M059J (cell line): ENCODE results near the gene TBC1D14. TPM values are rescaled to one million over a fixed set of nuclear protein-coding genes. Genes with fewer than 3 reads are reported as not detected.

ENCODE experiments used
- DNase-seq: peaks from one replicate; pipeline ENCODE4 v3.0.0-alpha.2; 2012; ENCODE audit warnings: low read depth
- total RNA-seq: library from RNA; depleted of rRNA; stranded (reverse); fragments of >200 nt; shearing (Covaris generic); gene quantifications from 2 replicates; pipeline ENCODE4 v1.2.3, GENCODE V29; 2014

Gene TBC1D14
- total RNA-seq, 1 experiment from 2014 or later, result 22.4 TPM

DNA sequence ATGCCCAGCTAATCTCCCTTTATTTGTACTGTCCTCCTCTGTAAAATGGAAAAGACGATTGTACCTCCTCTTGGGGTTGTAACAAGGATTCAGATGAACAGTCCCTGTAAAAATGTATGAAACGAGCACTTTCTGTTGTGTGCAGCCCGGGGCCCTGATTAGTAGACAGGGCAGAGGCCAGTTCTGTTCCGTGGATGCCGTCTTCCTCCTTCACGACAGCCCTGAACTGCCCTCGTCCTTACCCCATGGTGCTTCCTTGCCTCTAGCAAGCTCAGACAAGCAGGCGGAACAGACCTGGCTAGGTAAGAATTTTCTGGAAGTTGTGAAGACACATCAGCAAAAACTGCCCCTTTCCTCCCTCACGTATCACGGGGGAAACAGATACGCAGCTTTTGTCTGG is 111.2 kb downstream of the TBC1D14 start:
- no peak for DNase-seq

DNA sequence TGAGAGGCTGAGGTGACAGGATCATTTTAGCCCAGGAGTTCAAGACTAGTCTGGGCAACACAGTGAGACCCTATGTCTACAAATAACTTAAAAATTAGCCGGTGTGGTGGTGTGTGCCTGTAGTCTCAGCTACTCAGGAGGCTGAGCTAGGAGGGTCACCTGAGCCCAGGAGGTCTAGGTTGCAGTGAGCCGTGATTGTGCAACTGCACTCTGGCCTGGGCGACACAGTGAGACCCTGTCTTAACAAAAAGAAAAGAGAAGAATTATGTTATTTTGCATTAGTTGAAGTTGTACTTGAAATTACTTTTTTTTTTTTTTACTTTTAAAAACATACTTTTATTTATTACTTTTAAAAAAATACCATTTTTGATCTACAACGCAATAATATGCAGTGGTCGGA is 111.7 kb downstream of the TBC1D14 start:
- DNase-seq, result no peak

DNA sequence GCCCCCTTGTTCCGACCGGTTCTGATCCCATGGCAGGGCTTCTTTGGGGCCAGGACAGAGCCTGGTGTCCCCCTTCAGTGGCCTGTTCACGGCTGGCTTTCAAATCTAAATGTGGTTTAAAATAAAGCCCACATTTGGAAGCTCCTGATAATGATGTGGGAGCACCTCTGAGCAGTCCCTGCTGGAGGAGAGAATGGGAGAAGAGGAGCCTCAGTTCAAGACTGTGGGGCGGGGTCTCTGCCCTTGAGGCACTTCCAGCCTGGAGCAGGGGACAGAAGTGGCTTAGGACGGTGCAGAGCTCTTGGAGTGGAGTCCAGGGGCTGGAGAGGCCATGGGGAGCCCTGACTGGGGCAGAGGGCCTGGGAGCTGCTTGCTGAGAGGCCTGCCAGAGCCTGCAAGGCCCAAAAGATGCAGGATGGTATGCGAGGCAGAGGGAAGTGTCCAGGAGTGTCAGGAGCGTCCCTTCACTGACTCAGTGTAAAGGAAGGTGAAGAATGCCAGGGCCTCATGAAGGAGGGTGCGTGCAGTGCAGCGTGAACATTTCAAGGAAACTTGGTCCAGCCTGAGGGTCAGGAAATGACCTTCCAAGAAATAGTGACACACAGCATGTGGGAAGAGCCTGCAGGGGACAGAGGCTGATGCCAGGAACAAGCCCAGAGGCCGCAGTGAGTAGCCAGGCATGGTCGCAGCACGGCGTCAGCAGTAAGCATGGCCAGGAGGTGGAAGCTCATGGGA is 112.5 kb downstream of the TBC1D14 start:
- DNase-seq, result peak; percentile 99

DNA sequence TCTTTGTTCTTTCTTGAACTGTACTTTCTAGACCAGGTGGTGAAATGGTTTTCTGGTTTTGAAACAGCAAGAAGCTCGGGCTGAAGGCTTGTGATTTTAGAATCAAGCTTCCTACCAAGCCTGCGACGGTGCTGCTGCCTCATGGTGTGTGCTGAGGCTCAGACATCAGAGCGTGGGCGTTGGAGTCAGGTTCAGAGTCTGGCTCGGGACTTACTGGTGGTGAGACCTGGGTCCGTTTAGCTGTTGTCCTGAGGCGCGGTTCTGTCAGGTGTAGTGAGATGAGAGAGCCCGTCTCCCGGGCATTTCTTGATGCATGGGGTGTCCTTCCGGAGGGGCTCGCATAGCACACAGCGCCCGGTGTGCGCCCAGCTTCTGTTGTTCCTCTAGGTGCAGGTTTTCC is 113.9 kb downstream of the TBC1D14 start:
- no peak for DNase-seq

DNA sequence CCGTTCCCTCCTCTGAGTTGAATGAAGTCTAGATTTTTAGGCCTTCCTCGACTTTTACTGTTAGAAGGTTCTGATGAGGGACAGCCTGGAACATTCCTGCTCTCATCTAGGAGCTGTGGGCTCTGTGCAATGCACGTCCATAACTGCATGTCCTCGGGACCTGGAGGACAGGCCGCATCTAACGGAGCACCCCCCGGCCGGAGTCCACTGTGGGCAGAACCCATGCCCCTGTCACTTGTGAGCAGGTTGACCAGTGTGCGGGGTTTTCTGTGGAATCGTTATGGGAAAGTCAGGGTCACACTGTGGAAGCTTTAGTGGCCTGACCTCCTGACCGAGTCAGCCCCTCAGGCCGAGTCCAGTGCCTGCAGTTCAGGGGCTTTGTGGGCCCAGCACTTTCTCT is 114.3 kb downstream of the TBC1D14 start:
- DNase-seq, result no peak

DNA sequence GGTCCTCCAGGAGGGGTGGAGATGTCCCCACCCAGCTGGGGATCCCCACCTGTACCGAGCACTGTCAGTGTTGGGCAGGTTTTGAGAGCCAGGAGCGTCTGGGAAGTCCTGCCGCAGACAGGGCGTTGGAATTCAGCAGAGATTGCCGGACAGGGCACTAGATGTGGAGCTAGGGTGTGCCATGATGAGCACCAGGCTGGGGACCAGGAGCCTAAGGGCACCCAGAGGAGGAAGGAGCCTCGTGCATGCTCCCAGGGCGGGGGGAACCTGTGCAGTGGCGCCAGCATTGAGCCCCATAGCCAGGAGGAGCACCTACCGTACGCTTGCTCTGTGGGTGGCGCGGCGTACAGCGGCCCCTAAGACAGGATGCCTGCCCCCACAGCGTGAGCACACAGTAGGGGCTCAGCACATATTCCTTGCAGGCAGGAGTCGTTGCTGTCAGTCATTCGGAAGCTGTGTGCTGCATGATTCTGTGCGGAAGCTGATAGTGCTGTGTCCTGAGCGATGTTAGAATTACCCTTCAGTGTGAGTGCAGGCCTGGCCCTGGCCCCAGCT is 114.8 kb downstream of the TBC1D14 start:
- DNase-seq, result no peak

DNA sequence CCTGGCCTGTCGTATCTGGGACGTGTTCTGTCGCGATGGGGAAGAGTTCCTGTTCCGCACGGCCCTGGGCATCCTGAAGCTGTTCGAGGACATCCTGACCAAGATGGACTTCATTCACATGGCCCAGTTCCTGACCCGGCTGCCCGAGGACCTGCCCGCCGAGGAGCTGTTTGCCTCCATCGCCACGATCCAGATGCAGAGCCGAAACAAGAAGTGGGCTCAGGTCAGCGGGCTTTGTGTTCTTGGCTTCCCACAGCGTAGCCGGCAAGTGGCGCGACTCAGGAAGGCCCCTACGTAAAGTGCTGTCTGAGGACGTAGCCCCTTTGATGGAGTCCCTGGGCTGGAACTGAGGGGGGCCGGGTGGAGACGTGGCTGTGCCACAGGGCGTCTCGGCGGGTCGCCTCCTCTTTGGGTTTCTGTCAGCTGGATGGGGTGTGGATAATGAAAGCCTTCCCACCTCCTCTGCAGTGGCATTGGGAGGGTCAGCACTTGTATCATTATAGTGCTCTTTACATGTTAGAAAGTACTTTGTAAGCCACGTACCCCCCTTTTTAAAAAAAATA is 115.5 kb downstream of the TBC1D14 start:
- no peak for DNase-seq

DNA sequence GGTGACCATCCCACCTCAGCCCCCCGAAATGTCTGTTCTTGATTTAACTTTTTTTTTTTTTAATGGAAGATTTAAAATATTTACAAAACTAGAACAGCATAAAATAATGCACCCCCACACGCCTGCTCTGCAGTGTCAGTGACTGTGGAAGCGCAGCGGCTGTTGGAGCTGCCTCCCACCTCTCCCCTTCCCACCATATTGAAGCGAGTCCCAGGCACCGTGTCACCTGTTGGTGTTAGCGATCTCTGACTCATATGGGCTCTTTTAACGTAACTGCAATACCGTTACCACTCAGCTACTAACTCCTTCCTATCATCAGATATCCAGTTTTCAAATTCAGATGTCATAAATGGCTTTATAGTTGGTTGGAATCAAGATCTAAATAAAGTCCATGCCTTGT is 116.5 kb downstream of the TBC1D14 start:
- no peak for DNase-seq

DNA sequence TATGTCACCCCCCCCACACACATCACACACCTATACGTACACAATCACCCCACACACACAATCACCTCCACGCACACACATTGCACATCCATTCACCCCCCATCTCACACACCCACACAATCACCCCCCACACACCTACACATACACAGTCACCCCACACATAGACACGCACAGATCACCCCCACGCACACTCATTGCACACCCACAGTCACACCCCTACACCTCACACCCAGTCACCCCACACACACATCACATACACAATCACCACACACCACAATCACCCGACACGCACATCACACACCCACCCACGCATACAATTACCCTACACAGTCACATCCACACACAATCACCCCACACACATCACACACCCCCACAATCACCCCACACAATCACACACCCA is 117.7 kb downstream of the TBC1D14 start:
- DNase-seq, result no peak

DNA sequence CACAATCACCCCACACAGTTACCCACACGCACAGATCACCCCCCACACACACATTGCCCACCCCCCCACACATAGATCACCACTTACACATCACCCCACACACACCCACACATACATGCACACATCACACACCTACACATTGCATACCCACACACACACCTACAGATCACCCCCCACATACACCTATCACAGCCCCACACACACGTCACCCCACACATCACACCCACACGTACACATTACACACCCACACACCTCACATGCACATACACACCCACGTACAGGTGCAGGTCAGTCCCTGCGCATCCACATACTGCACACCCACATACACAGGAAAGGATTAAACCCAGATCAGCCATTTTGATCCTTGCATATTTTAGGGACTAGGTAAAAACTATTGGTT is 118.3 kb downstream of the TBC1D14 start:
- no peak for DNase-seq

DNA sequence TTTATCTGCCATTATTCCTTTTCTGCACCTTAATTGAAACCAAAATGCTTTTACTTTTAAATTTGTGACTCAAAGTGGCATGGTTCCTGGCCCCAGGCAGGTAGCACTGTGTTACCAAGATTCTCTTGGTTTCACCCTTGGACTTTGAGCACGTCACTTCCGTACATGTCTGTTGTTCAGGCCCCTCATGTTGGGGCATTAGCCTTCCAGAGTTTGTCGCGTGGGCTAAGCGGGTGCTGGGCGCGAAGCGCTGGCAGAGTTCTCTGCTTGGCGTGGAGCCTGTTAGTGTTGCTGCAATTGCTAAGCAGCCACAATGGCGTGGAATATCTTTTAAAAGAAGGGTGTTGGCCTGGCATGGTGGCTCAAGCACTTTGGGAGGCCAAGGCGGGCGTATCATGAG is 119.6 kb downstream of the TBC1D14 start:
- DNase-seq, result no peak

DNA sequence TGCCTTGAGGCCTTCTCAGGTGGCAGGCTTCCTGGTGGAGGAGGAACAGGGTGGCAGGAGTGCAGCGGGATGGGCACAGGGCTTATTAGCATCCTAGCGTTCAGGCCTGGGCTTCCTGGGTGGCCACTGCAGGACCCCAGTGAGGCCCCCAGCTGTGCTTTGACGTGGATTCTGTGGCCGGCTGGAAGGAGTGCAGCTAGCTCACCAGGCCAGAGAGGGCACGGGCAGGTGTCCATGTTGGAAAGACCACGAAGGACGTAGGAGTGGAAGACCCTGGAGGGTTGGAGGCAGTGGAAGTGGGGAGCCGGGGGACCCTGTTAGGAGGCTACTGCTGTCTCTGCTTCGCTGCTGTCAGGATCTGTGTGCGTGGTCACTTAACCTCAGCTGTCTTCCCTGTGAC is 120.3 kb downstream of the TBC1D14 start:
- DNase-seq, result no peak

DNA sequence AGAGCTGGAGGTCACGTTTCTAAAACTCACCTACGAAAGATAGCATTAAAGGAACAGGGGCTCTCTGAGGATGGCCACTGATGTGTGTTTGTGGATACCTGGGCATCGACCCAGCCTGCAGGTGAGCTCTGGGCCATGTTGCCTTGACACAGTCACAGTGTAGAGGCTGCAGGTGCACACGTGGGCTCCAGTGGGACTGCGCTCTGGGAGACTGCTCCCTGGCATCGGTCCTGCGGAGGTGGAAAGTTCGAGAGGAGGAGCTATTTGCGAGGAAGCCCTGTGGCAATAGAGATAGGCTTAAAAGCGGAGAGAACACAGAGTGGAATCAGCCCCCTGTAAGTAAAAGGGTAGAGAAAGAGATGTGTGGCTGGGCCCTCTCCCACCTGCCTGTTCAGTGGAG is 121.2 kb downstream of the TBC1D14 start:
- DNase-seq, result no peak

DNA sequence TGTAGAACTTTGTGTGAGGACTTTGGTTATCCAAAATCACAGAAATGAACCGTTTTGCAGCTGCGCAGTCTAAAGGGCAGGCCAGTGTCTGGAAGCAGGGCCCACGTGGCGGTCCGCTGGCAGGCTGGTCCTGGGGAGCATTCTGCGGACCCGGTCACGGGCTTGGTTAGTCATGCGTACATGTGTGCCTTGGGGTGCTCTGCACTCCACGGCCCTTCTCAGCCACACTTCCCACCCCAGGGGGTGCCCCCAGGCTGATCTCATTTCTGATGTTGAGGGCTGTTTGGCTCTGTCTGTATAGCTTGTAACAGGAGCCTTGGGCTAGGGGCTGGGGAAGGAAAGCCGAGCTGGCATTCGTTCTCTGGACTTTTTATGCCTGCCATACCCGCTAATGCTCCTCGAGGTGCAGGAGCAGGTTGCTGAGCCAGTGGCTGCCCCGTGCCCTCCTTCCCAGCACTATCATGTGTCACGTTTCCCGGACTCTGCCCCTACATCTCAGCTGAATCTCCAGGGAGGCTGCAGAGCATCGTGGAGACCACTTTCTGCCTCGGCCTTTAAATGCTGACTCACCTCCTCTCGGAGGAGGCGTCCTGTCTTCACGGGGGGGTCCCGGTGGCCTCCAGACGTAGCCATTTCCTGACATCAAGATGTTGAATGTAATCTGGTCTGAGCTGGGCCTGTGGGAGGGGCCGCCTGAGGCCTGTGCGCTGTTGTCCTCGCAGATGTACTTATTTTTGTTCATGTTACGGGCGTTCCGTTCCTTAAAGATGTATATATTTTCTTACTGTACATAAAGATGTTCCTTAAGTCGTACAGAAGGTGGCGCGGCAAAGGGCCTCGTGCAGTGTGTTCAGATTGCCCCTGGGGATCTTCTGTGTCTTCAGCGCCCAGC is 122.2 kb downstream of the TBC1D14 start:
- DNase-seq, result no peak

DNA sequence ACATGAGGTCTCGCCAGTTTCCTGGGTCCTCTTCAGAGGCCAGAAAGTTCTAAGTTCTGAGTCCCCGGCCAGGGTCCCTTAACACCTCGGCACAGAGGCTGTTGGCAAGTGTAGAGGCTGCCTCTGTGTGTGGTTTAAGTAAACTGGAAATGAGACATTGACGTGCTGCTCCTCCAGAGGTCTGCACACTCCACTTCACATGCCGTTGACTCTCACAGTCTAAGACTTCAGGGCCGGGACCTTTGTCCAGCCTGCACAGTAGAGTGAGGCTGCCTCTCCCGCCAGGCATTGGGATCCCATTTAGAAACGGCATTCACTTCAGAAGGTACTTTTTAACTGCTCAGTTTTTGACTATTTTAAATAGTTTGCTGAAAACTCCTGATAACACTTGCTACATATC is 123.0 kb downstream of the TBC1D14 start:
- DNase-seq, result no peak

DNA sequence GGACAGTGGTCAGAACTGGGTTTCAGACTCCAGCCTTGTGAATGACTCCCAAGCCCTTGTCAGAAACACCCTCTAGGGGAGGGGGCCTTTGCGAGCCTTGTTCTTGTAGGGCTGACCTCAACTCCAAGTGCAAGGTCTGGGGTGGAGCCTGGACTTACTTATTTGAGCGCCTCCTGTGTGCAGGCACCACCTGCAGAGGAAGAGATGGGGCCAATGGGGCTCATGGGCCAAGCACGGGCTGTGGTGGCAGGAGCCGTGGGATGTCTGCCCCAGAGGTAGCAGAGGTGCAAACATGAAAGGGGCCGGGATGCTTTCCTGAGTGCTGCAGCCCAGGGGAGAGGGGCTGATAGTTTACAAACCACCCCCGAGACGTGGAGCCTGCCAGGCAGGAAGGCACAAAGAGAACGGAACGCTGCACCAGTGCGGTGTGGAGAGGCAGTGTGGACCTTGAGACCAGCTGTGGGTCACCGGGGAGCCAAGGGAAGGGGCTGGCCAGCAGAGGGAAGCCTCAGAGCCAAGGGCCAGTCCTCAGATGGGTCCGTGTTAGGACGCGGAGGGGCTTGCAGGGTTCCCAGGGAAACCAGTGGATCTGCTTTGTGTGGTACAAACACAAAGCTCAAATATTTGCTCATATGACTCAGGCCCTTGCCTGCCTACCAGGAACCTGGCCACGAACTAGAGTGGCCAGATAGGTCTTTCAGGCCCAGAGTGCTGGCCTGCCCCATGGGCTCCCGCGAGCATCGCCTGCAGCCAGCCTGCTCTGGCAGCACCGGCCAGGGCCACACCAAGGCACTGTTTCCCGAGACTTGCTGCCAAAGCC is 124.8 kb downstream of the TBC1D14 start:
- DNase-seq, result peak; percentile 89

DNA sequence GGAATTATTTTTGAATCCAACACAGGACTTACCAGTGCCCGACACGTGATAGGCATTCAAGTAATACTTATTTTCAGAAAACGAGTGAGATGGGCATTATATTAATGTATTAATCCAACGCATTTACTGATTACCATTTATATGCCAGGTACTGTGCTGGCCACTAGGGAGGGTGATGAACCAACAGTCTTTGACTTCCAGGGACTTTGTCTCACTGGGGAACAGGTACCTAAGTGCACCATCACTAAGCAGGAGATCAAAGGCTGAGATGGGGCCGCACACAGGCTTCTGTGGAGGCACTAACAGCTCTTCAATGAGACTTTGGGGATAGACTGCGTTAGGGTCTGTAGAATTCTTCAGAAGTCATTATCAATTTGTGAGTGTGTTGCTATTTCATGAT is 127.8 kb downstream of the TBC1D14 start:
- DNase-seq, result no peak

DNA sequence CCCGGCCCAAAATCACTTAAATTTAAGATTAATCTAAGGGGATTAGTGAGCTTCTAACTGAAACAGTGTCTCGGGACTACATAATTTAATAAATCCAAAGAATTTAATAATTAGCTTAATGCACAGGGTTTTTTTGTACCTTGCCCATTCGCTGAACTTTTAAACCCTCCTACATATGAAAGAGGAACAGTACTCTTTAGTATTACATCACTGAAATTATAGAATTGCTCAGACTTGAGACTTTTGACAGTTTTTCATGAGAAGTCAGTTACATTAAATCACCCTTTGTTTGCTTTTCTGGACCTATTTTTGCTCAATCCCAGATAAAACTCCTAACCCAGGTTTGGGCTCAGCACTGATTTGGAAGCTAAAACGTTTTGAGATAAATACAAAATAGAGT is 131.1 kb downstream of the TBC1D14 start:
- no peak for DNase-seq

DNA sequence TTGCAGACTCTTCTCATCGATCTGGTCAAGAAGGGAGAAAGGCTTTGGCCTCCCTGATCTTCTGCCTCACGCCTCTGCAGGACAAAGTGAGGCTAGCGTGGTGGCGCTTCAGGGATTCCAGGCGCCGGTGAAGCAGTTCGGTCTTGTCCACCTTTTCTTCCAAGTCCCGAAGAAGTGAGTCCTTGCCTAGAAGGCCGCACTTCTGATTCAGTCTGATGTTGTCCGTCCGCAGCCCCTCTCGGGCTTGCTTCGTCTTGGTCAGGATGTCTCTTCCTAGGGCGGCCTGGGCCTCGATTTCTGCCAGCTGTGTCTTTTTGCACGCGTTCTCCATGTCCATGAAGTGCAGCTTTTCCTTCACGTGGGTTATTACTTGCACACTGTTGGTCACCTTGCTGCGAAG is 131.6 kb downstream of the TBC1D14 start:
- no peak for DNase-seq

DNA sequence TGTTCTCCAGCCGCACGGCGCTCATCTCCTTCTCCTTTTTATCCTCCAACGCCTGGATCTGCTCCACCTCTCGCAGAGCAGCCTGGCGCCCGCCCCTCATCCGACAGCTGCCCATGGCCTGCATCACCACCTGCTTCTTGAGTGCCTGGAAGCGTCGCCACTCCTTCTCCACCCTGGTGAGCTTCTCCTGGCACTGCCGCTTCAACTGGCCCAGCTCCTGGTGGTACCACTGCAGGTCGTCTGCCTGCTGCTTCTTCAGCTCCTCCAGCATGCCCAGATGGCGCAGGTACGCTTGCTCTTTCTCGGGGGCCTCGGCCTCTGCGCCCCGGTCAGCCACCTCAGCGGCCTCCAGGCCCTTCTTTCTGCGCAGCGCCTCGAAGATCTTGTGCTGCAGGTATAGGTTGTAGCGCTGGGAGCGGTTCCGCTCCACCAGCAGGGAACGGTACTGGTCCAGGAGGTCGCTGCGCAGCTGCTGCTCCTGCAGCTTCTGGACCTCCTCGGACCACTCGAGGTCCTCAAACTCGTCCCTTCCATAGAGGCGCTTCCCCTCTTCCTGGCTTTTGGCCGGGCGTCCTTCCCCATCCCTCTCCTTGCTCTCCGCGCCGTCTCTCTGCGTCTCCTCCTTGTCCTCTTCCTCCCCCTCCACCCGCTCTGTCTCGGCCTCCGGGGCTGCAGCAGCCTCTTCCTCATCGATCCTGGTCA is 132.3 kb downstream of the TBC1D14 start:
- DNase-seq, result no peak
